GM18861 (cell line): ENCODE data around the gene UFC1.
A peak's percentile ranks its signal among the peaks of the same experiment; 100 is the strongest.

ENCODE experiments used
- ATAC-seq: cut with Tn5 transposase; IDR thresholded peaks from one replicate; pipeline ENCODE4 v1.9.1; 2021; ENCODE audit not compliant: unreplicated experiment

The UFC1 gene

DNA sequence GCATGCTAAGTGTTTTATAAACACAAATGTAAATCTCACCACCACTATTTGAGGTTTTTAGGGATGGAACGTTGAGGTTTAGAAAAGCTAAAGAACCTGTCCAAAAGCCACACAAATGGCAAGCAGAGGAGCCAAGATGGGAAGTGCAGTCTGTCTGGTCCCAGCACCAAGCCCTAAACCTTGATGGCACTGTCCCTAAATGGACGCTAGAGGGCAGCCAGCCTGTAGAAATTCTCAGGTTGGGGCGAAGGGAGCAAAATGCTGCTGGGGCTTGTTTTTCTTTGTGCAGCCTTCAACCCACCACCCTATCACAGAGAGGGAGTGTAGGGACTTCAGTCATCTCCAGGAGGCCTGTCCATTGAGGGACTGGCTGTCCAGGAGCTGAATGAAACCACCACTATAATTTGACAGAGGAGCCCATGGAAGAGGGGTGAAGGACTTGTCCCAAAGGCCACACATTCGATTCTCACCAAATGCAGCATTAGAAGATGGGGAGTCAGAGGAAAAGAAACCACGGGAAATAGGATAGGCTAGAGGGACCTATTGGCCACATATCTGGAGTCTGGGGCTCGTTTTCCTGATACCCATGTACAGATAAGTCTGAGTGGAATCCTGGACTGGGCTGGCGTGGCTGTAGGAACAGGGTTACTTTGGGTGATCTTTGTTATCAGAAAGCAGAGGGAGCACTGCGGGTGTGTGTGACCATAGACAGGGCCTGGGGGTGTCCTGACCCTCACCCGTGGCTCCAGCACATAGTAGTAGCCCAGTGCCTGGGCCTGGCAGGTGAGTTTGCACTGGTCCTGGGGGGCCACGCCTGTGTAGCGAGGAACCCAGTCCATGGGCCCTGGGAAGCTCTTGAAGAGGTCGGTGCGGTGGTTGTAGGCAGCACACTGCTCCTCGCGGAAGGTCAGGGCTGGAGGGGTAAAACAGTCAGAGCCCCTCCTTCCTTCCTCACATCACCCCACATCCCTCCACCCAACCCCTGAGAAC is 39.0 kb downstream of the UFC1 start:
- peak; percentile 50 for ATAC-seq

GRCh38 chr1:161193561-161194235 is 39.9 kb downstream of the UFC1 start:
- no peak for ATAC-seq

- no peak for ATAC-seq
Observed at GRCh38 chr1:161195171-161195570, 41.4 kb downstream of the UFC1 start.

DNA sequence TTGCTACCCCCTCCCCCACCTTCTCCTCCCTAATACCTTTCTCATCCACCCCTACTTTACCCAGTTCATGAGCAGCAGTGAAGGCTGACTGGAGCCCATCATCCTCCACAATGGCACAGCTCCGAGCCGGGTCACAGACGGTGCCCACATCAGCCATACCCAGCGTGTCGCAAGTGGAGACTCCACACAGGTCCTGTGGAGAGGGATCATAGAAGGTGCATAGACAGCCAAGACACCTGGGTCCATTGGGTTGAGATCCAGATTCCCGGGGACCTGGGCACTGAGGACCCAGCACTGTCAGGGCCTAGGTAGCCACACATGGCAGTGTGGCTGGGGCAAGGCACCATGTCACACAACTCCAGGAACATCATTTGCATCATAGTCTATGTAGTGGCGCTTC is 42.3 kb downstream of the UFC1 start:
- no peak for ATAC-seq

DNA sequence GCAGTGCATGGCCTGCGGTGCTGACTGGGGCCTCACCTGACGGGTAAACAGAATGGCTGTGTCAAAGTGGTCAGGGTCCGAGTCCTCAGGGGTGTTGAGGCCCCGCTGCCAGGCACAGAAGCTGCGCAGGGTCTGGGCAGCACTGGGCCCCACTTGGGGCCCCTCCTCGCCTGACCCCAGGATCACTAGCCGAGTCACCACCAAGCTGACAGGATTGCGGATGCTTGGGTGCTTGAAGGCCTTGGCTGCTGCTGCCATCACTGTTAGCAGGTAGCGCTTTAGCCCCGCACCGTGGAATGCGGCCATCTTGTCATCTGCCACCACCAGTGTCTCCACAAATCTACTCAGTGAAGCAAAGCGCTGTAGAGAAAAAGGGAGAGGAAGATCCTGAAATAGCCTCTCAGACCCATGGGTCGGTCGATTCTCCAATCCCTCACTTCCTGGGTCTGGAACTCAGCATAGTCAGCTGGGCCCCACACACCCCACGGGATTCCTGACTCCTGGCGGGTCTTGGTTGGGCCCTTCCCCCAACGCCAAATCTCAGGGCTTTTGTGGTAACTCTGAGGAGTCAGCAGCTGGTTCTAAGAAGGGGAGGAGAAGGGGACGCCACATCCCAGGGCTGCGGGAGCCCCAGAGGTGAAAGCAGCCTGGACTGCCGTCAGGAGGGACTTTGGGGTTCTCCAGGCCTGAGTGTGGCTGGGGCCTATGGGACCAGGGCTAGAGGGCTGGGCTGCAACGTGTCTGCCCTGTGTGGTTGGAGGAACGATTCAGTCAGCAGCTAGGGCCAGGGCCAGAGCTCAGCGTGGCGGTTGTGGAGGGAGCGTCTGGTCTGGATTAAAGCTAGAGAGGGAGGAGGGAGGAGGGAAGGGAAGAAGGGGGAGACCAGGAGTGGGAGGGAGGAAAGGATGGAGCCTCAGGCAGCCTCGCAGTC is 43.0 kb downstream of the UFC1 start:
- no peak for ATAC-seq

- ATAC-seq: no peak
Observed at GRCh38 chr1:161197560-161198193, 43.9 kb downstream of the UFC1 start.

GRCh38 chr1:161198194-161198896 is 44.6 kb downstream of the UFC1 start:
- no peak for ATAC-seq

DNA sequence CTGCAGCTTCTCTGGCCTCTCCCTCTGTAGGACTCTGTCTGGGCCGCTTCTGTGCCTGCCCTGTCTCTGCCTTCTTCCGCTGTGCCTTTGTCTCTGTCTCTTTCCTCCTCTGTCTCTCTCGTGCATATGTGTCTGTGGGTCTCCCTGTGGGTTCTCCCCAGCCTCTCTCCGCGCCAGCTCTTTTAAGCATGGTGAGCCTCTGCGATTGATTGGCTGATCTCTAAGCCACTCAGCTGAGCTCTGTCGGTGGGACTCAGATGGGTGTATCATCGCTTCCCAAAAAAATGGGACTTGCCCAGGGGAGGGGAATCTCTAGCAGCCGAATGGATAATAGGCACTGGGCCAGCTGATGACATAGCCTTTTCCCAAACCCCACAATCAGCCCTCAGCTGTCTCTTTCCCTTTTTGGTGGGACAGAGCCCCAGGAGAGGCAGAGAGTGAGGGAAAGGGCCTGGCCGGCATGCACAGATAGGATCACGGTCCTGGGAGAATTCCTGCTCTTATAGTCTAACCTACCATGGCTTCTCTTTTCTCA is 45.2 kb downstream of the UFC1 start, which contains the start of gene ADAMTS4:
TSS of gene ADAMTS4 (minus strand) at position 158 of the 535 bp plus-strand sequence. CDS start 427 bp downstream, outside the sequence.
- ATAC-seq: no peak

GRCh38 chr1:161199506-161200139 is 45.8 kb downstream of the UFC1 start:
- ATAC-seq: no peak

DNA sequence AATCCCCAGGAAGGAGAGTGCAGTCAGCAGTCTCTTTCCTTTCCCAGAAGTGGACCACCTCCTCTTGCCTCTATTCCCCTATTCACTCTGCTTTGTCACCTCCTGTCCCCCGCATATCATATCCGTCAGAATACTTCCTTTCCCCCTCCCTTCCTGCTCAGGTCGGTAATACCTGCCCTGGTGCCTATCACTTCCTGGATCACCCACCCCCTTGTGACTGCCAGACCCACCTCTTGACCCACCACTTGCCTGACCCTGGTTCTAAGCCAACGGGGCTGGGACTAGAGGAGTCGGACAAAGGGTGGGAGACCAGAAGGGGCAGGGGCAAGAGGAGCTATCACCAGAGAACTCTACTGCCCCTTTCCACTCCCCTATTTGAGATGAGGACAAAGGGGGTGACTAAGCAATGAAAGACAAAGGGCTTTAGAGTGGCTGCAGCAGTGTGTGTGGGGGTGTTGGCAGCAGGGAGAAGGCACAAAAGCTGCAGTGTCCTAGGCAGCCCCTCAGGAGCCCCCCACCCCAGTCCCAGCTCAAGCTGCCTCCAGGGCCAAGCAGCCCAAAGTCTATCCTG is 46.7 kb downstream of the UFC1 start:
- ATAC-seq: no peak

GRCh38 chr1:161200992-161201835 is 47.4 kb downstream of the UFC1 start:
- no peak for ATAC-seq

DNA sequence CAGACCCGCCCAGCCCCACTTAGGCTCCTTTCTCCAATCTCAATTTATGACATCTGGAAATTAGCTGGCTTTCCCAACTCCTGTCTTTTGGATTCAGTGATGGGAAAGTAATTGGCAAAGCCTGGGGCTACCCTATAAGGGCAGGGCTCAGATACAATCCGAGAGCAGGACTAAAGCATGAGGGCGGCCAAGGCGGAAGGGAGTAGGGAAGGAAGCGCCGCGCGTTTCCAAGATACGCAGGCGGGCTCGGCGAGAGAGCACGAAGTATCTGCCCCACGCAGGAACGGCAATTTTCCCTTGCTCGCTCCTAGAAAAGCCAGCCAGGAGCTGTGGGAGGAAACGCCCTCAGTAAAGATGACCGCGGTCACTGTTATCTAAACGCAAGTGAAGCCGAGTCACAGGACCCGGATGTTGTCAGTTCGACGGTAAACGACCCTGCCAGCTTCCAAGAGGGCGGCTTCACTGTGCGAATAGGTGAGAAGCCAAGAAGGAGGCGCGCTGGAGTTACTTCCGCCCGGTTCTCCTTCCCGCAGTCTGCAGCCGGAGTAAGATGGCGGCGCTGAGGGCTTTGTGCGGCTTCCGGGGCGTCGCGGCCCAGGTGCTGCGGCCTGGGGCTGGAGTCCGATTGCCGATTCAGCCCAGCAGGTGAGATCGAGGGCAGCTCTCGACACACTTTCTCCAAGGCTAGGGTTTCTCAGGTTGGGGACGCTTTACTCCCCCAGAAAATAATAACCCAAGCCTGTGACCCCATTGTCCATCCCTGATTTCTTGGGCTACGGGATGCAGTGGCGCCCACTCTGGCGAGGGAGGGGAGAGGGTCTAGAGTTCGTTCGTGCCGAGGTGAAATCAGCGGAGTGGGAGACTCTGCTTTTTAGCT is 48.3 kb downstream of the UFC1 start, which contains the start of gene NDUFS2:
TSS of gene NDUFS2 (plus strand) at position 532 of the 877 bp plus-strand sequence. CDS start at position 551, 19 bp downstream.
- ATAC-seq: peak; percentile 87

- no peak for ATAC-seq
Observed at GRCh38 chr1:161206411-161207140, 52.8 kb downstream of the UFC1 start.

- no peak for ATAC-seq
Observed at GRCh38 chr1:161207173-161207572, 53.4 kb downstream of the UFC1 start.
